ENCODE results near the gene TK1. TPM values are rescaled to one million over a fixed set of nuclear protein-coding genes. Genes with fewer than 3 reads are reported as not detected.

The TK1 gene
- total RNA-seq, 4 donors from 2014 or later = 1.7 to 4.1 (median 2.9) TPM

DNA sequence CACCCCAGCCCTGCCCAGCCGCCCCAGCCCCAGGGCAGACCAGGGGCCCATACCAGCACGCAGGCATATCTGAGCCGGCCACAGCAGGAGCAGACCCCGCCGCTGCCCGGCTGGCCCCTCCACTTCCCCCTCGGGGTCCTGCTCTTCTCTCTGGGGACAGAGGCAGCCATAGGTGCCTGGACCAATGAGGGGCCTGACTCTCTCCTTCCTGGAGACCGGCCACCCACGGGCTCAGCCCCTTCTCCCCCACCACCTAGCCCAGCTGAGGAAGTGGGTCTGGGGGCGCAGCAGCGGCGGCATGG, 62.1 kb downstream of the TK1 start:
- TF ChIP-seq POLR2A (IDR thresholded peaks at IDR 0.05) (no peak), CTCF (IDR thresholded peaks at IDR 0.05) (no peak)
- 76% methylated on average over 12 of the region's 12 CpGs; no CpG with 5 or more reads in 1 of the 2 donors for WGBS, 2 donors
- no peak for DNase-seq (ENCODE audit: low spot score in 2 of 2)
- H3K4me3 ChIP-seq (ENCODE audit: low read depth, poor library complexity, severe bottlenecking) = no peak overlapping the region
- intact Hi-C loops (cut with DNase I; ENCODE audit: low total_unique reads) = no loop called here

Other genes starting within 250 kb of the TK1 start
- gene TNRC6C, start 228.3 kb downstream of the TK1 start, total RNA-seq = 10 to 100 TPM in 1 of 4 donors, 1 to 10 TPM in 3; 5.3 to 15.4 (median 6.8) TPM
- 10 to 100 TPM; 31.6 to 44.8 (median 39.0) TPM for gene TMC6, start 58.3 kb downstream of the TK1 start, total RNA-seq
- gene TMC8, start 56.3 kb downstream of the TK1 start, total RNA-seq = 1 to 10 TPM; 1.5 to 2.7 (median 1.7) TPM
- 1 to 10 TPM in 1 of 4 donors, under 1 TPM in 3; 0.42 to 1.6 (median 0.62) TPM for gene C17orf99, start 40.7 kb downstream of the TK1 start, total RNA-seq
- 100 to 1,000 TPM in 3 of 4 donors, 10 to 100 TPM in 1; 97.9 to 169 (median 144) TPM for gene SYNGR2, start 18.5 kb downstream of the TK1 start, total RNA-seq
- 10 to 100 TPM; 41.4 to 77.7 (median 59.7) TPM for gene AFMID, start 310 bp upstream of the TK1 start, total RNA-seq
- gene BIRC5, start 27.2 kb upstream of the TK1 start, total RNA-seq = 1 to 10 TPM; 1.8 to 6.7 (median 3.9) TPM
- gene TMEM235, start 44.6 kb upstream of the TK1 start, total RNA-seq = not detected
- gene SOCS3, start 173.0 kb upstream of the TK1 start, total RNA-seq = 10 to 100 TPM; 12.5 to 45.0 (median 13.0) TPM
- 10 to 100 TPM; 30.4 to 40.3 (median 39.9) TPM for gene PGS1, start 191.6 kb upstream of the TK1 start, total RNA-seq